DOHH2 (cell line): ENCODE data around the gene RBM18.
A peak's percentile ranks its signal among the peaks of the same experiment; 100 is the strongest.

Experiments
- H3F3A ChIP-seq: fragments of 200-600 bp; sonication (generic), shearing (Covaris generic); 2 replicates; pipeline ENCODE4 v1.6.0; 2016; ENCODE audit warnings: antibody characterized with exemption, mild to moderate bottlenecking; ENCODE audit not compliant: control insufficient read depth, insufficient read depth
- H3K27ac ChIP-seq: fragments of 200-600 bp; sonication (generic); 2 replicates; pipeline ENCODE4 v1.5.1; 2014; ENCODE audit warnings: low read depth, mild to moderate bottlenecking, low read length, moderate library complexity
- H3K27me3 ChIP-seq: fragments of 200-600 bp; sonication (generic); 2 replicates; pipeline ENCODE4 v1.6.1; 2014; ENCODE audit warnings: mild to moderate bottlenecking, low read length, mixed read lengths; ENCODE audit not compliant: control insufficient read depth
- H3K36me3 ChIP-seq: fragments of 200-600 bp; sonication (generic); 2 replicates; pipeline ENCODE4 v1.6.1; 2014; ENCODE audit warnings: mild to moderate bottlenecking, low read length, moderate library complexity, mixed read lengths; ENCODE audit not compliant: control insufficient read depth
- H3K4me1 ChIP-seq: fragments of 200-600 bp; sonication (generic); 2 replicates; pipeline ENCODE4 v1.6.1; 2014; ENCODE audit warnings: mild to moderate bottlenecking, low read length, mixed read lengths; ENCODE audit not compliant: control insufficient read depth
- H3K4me2 ChIP-seq: fragments of 200-600 bp; sonication (generic); 2 replicates; pipeline ENCODE4 v1.6.0; 2014; ENCODE audit warnings: mild to moderate bottlenecking, low read length, moderate library complexity
- H3K4me3 ChIP-seq: fragments of 200-600 bp; sonication (generic); 2 replicates; pipeline ENCODE4 v1.5.1; 2014; ENCODE audit warnings: mild to moderate bottlenecking, low read length, mixed read lengths
- H3K79me2 ChIP-seq: fragments of 200-600 bp; sonication (generic); 2 replicates; pipeline ENCODE4 v1.6.1; 2014; ENCODE audit warnings: mild to moderate bottlenecking, low read length, mixed read lengths; ENCODE audit not compliant: control insufficient read depth
- H3K9me2 ChIP-seq: fragments of 200-600 bp; sonication (generic); replicated peaks from 2 replicates; pipeline ENCODE4 v1.6.1; 2014; ENCODE audit warnings: mild to moderate bottlenecking, low read length, mixed read lengths; ENCODE audit not compliant: control insufficient read depth
- H3K9me3 ChIP-seq: fragments of 200-600 bp; sonication (generic); 2 replicates; pipeline ENCODE4 v1.6.1; 2014; ENCODE audit warnings: antibody characterized with exemption, low read length, mixed read lengths; ENCODE audit not compliant: control insufficient read depth, insufficient read depth
- H4K20me1 ChIP-seq: fragments of 200-600 bp; sonication (generic); 2 replicates; pipeline ENCODE4 v1.6.0; 2014; ENCODE audit warnings: low read depth, mild to moderate bottlenecking, antibody characterized with exemption, low read length, moderate library complexity; ENCODE audit not compliant: control insufficient read depth, insufficient read depth
- EZH2phosphoT487 ChIP-seq: fragments of 200-600 bp; sonication (generic); IDR thresholded peaks from 2 replicates; pipeline ENCODE4 v1.6.1; 2017; ENCODE audit warnings: borderline replicate concordance, mild to moderate bottlenecking, antibody characterized with exemption, low read length, moderate library complexity, mixed read lengths
- TF ChIP-seq, protein P1 (sequence below): fragments of 200-600 bp; sonication (generic); IDR thresholded peaks from one replicate; pipeline ENCODE4 v1.5.1; 2014; ENCODE audit warnings: antibody characterized with exemption, mild to moderate bottlenecking, low read depth, low read length; ENCODE audit not compliant: poor library complexity, severe bottlenecking

Gene RBM18, protein sequence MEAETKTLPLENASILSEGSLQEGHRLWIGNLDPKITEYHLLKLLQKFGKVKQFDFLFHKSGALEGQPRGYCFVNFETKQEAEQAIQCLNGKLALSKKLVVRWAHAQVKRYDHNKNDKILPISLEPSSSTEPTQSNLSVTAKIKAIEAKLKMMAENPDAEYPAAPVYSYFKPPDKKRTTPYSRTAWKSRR

DNA sequence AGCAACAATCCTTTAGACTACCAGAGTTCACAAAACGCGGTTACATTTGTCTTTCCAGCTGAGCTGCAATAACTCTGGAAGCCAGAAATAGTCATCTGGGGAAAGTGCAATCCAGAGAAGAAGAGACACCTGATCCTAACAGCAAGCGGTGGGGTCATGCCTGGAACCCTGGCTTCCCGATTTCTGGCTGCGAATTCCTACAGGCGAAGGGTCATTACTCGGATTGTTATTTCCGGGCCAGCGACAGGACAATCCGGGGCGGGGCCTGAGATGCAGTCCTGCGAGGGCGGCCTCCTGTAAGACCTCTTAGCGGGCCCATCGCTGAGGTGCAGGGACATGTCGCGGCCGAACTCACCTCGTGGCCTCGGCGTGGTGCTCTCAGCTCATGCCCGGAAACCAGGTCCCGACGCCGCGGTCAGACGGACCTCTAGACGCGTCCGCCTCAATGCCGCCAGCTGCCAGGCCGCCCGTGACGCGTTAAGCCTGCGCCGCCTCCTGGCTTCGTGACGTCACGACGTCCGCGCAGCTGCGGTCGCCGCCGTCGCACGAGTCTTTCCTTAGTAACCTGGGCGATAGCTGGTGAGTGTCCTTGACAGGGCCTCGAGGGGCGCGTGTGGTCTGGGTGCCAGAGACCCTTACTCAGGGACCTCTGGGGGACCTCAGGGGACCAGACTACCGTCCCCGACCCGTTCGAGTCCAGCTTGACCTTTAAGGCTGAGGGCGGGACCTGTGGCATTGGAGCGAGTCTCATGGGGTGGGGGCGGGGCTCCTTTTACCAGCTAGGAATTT lies at the start of gene RBM18, which contains the start of gene MRRF:
RBM18 (minus strand) TSS at position 481 of the 789 bp plus-strand sequence. CDS start 3,348 bp downstream, outside the sequence.
MRRF (plus strand) TSS at position 523 of the 789 bp plus-strand sequence. CDS start 6,010 bp downstream, outside the sequence.
- Histone ChIP-seq H3K27ac (peak within 1 kb of the TSS; percentile 93), H3F3A (peaks cover 16% of the 10 kb centered on the region), H3K27me3 (no peaks in the 10 kb centered on the region), H3K4me1 (peaks cover 50% of the 10 kb centered on the region), H3K4me2 (peak within 1 kb of the TSS; percentile 91), H4K20me1 (no peaks in the 10 kb centered on the region), H3K9me2 (no peaks in the 10 kb centered on the region), H3K4me3 (peak within 1 kb of the TSS; percentile 85), H3K36me3 (peaks cover 62% of the 10 kb centered on the region), H3K9me3 (no peaks in the 10 kb centered on the region), H3K79me2 (peaks cover 93% of the 10 kb centered on the region)
- TF ChIP-seq, protein P1, sequence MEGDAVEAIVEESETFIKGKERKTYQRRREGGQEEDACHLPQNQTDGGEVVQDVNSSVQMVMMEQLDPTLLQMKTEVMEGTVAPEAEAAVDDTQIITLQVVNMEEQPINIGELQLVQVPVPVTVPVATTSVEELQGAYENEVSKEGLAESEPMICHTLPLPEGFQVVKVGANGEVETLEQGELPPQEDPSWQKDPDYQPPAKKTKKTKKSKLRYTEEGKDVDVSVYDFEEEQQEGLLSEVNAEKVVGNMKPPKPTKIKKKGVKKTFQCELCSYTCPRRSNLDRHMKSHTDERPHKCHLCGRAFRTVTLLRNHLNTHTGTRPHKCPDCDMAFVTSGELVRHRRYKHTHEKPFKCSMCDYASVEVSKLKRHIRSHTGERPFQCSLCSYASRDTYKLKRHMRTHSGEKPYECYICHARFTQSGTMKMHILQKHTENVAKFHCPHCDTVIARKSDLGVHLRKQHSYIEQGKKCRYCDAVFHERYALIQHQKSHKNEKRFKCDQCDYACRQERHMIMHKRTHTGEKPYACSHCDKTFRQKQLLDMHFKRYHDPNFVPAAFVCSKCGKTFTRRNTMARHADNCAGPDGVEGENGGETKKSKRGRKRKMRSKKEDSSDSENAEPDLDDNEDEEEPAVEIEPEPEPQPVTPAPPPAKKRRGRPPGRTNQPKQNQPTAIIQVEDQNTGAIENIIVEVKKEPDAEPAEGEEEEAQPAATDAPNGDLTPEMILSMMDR: no peak
- no peak for TF ChIP-seq EZH2phosphoT487

GRCh38 chr9:122314165-122314564 lies 49.5 kb upstream of the RBM18 start:
- Histone ChIP-seq H3K79me2 (no peaks in the 10 kb centered on the region), H3K27me3 (no peaks in the 10 kb centered on the region), H3K9me3 (no peaks in the 10 kb centered on the region), H3F3A (no peaks in the 10 kb centered on the region; the same call in 1 of the 2 replicates), H3K27ac (no peak overlapping the region), H3K4me3 (no peak overlapping the region), H3K4me1 (no peaks in the 10 kb centered on the region), H4K20me1 (no peaks in the 10 kb centered on the region), H3K36me3 (peaks cover 74% of the 10 kb centered on the region), H3K9me2 (no peaks in the 10 kb centered on the region), H3K4me2 (no peak overlapping the region)
- no peak for TF ChIP-seq EZH2phosphoT487
- TF ChIP-seq, protein P1: no peak

- Histone ChIP-seq H3K27ac (no peak overlapping the region), H4K20me1 (no peaks in the 10 kb centered on the region), H3K9me2 (no peaks in the 10 kb centered on the region), H3K4me1 (no peaks in the 10 kb centered on the region), H3K79me2 (no peaks in the 10 kb centered on the region), H3K4me3 (no peak overlapping the region), H3F3A (no peaks in the 10 kb centered on the region), H3K9me3 (no peaks in the 10 kb centered on the region), H3K36me3 (peaks cover 86% of the 10 kb centered on the region), H3K4me2 (no peak overlapping the region), H3K27me3 (no peaks in the 10 kb centered on the region)
- TF ChIP-seq EZH2phosphoT487: no peak
- TF ChIP-seq, protein P1: no peak
Measured at GRCh38 chr9:122309861-122310260, 45.2 kb upstream of the RBM18 start.
